Left lung (tissue), 10 donors: Measurements from ENCODE around the gene WDR45. TPM values are rescaled to one million over a fixed set of nuclear protein-coding genes. Genes with fewer than 3 reads are reported as not detected.

Experiments
- ATAC-seq: fragments of 200-7000 bp; cut with Tn5 transposase; one replicate; pipeline ENCODE4 v1.9.1; 2020; ENCODE audit warnings: moderate library complexity
- DNase-seq, 4 donors: peaks; one replicate each; pipeline ENCODE4 v3.0.0-alpha.2; 2013 to 2020
- H3K27ac ChIP-seq, 2 donors: fragments of 200-600 bp; sonication (generic) in 1 of 2; one replicate each; pipeline versions ENCODE4 v1.5.0 to v1.8.0; 2020 to 2021
- H3K27me3 ChIP-seq, 2 donors: fragments of 200-600 bp; sonication (generic) in 1 of 2; one replicate each; pipeline versions ENCODE4 v1.5.0 to v1.8.0; 2020 to 2021
- H3K36me3 ChIP-seq, 2 donors: fragments of 200-600 bp; sonication (generic) in 1 of 2; one replicate each; pipeline versions ENCODE4 v1.5.0 to v1.8.0; 2020 to 2021
- H3K4me1 ChIP-seq, 2 donors: fragments of 200-600 bp; one replicate each; pipeline ENCODE4 v1.8.0; 2021
- H3K4me3 ChIP-seq, 2 donors: fragments of 200-600 bp; sonication (generic) in 1 of 2; one replicate each; pipeline versions ENCODE4 v1.5.0 to v1.8.0; 2020 to 2021; ENCODE audit warnings: mild to moderate bottlenecking in 1 of 2
- H3K9me3 ChIP-seq, 2 donors: fragments of 200-600 bp; sonication (generic) in 1 of 2; one replicate each; pipeline versions ENCODE4 v1.5.0 to v1.8.0; 2020 to 2021
- intact Hi-C, 2 donors: fragments of 100-400 bp; cut with DNase I; formaldehyde crosslinking; loops; one replicate each; pipeline versions ENCODE4 v1.11.2 to v1.14.2; 2022
- polyA plus RNA-seq, 6 donors: library from polyadenylated mRNA; unstranded; fragments of 120-200 nt; gene quantifications; one replicate each; pipeline ENCODE4 v1.2.1, GENCODE V29; 2013; ENCODE audit not compliant: insufficient read length in 6 of 6
- total RNA-seq, 2 donors: library from RNA; stranded (reverse); fragmentation: NEBNext Ultra II Directional; extraction: Animal tissue kit (Norgen Biotek cat#: 25700); gene quantifications; one replicate each; pipeline ENCODE4 v1.2.1, GENCODE V29; 2021
- TF ChIP-seq, protein P1 (sequence below), 2 donors: fragments of 200-600 bp; sonication (generic) in 1 of 2; IDR thresholded peaks; one replicate each; pipeline versions ENCODE4 v1.5.0 to v1.8.0; 2021; ENCODE audit warnings: antibody characterized with exemption in 2 of 2
- donor health status: DM: no; HTN: yes; CAD: no.
- donor health status: DM: no; HTN: no; CAD: no.

Gene WDR45
- total and polyA plus RNA-seq, 8 donors, result 45.8 to 61.5 (median 48.2) TPM

DNA sequence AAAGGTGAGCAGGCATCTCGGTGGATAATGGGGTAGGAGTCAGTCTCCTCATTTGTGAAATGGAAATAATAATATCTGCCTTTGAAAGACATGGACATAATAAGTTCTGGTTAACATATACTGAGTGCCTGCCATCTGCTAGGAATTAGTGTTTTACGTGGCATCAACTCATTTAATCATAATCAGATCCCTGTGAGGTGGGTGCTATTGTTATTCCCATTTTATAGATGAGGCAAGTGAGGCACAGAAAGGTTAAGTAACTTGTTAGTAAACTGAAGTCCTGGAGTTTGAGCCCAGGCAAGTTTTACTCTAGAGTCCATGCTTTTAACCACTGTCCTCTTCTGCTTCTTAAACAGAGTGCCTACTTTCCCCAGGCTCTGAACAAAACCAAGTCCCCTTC, 13.4 kb downstream of the WDR45 start:
- DNase-seq (no peak), ATAC-seq (no peak)
- Histone ChIP-seq H3K27ac (no peak overlapping the region), H3K27me3 (no peaks in the 10 kb centered on the region), H3K4me1 (no peaks in the 10 kb centered on the region), H3K4me3 (no peak overlapping the region), H3K36me3 (peaks cover 0 to 15% of the 10 kb centered on the region in 2 donors), H3K9me3 (no peaks in the 10 kb centered on the region)
- TF ChIP-seq, protein P1, sequence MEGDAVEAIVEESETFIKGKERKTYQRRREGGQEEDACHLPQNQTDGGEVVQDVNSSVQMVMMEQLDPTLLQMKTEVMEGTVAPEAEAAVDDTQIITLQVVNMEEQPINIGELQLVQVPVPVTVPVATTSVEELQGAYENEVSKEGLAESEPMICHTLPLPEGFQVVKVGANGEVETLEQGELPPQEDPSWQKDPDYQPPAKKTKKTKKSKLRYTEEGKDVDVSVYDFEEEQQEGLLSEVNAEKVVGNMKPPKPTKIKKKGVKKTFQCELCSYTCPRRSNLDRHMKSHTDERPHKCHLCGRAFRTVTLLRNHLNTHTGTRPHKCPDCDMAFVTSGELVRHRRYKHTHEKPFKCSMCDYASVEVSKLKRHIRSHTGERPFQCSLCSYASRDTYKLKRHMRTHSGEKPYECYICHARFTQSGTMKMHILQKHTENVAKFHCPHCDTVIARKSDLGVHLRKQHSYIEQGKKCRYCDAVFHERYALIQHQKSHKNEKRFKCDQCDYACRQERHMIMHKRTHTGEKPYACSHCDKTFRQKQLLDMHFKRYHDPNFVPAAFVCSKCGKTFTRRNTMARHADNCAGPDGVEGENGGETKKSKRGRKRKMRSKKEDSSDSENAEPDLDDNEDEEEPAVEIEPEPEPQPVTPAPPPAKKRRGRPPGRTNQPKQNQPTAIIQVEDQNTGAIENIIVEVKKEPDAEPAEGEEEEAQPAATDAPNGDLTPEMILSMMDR (IDR thresholded peaks at IDR 0.05), result no peak
- intact Hi-C loops, result no loop called here

DNA sequence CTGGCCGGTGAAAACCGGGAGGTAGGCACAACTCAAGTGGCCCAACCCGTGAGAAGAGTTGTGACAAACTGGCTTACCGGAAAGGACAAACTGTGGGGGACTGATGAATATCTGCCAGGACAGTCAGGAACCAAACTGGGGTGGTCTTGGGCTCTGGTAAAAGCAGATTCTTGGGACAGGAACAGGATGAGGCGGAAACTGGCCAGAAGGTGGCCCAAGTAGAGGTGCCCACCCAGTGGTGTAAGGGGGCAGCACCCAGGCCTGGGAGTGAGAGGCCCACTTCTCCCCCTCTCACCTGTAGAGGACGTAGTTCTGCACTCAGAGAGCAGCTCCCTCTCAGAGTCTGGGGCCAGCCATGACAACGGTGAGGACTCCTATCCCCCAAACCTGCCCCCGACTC, 15.0 kb downstream of the WDR45 start:
- intact Hi-C loops, result no loop called here
- H3K27me3 ChIP-seq, result no peaks in the 10 kb centered on the region
- TF ChIP-seq, protein P1 (IDR thresholded peaks at IDR 0.05), result no peak

DNA sequence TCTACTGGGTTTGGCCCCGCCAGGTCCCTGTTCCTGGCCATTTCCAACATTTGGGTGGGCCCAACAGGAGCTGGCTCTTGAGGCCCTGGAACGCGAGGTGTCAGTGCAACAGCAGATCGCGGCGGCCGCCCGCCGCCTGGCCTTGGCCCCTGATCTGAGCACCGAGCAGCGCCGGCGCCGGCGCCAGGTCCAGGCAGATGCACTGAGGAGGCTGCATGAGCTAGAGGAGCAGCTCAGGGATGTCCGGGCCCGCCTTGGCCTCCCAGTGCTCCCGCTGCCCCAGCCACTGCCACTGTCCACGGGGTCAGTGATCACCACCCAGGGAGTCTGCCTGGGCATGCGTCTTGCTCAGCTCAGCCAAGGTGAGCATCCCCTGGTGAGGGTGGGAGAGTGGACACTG, 15.4 kb downstream of the WDR45 start:
- H3K4me3 ChIP-seq, result no peak overlapping the region
- peaks cover 0 to 15% of the 10 kb centered on the region in 2 donors for H3K36me3 ChIP-seq
- H3K4me1 ChIP-seq, result no peaks in the 10 kb centered on the region
- no peaks in the 10 kb centered on the region for H3K9me3 ChIP-seq
- no peak for ATAC-seq
- H3K27me3 ChIP-seq, result no peaks in the 10 kb centered on the region
- no peak overlapping the region for H3K27ac ChIP-seq
- intact Hi-C loops, result no loop called here
- TF ChIP-seq, protein P1 (IDR thresholded peaks at IDR 0.05), result no peak
- no peak for DNase-seq

More for the DNA sequence above, 15.0 kb downstream of the WDR45 start:
- no peak for ATAC-seq
- Histone ChIP-seq H3K36me3 (peaks cover 0 to 15% of the 10 kb centered on the region in 2 donors), H3K4me3 (no peak overlapping the region), H3K27ac (no peak overlapping the region), H3K9me3 (no peaks in the 10 kb centered on the region), H3K4me1 (no peaks in the 10 kb centered on the region)
- no peak for DNase-seq

DNA sequence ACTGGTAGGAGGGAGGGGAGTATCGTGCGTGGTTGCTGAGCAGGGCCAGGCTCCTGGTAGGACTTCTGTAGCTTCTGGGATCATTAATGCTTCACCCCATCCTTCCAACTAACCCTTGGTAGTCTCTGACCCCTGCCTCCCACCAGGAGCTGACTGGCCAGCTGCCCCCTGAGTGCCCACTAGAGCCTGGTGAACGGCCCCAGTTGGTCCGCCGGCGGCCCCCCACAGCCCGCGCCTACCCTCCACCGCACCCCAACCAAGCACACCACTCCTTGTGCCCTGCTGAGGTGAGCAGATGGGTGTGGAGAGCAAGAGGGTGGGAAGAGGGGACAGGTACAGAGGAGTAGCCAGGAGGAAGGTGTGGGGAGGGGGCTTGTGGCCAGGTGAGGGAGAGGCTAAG, 16.0 kb downstream of the WDR45 start:
- Histone ChIP-seq H3K4me3 (no peak overlapping the region), H3K27ac (no peak overlapping the region), H3K27me3 (no peaks in the 10 kb centered on the region), H3K36me3 (peaks cover 0 to 15% of the 10 kb centered on the region in 2 donors), H3K9me3 (no peaks in the 10 kb centered on the region), H3K4me1 (no peaks in the 10 kb centered on the region)
- no peak for DNase-seq
- ATAC-seq, result no peak
- TF ChIP-seq, protein P1 (IDR thresholded peaks at IDR 0.05), result no peak
- intact Hi-C loops, result no loop called here

DNA sequence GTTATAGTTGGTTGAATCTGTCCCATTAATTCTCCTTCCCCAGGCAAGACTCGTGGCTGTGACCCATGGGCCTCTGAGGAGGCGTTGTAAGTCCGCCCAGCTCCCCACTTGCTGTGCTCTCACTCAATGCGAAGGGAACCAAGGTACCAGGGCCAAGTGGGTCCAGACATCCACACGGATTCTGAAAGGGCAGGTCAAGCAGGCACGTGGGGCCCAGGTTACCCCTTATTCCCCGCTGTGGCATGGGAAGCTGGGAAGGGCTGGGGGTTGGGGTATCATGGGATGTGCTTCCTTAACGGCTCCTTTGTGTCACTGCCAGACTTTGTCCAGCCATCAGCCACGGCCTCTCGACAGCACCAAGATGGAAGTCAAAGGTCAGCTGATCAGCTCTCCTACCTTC, 17.8 kb downstream of the WDR45 start:
- Histone ChIP-seq H3K36me3 (peaks cover 0 to 9% of the 10 kb centered on the region in 2 donors), H3K4me3 (no peak overlapping the region), H3K9me3 (no peaks in the 10 kb centered on the region), H3K4me1 (no peaks in the 10 kb centered on the region), H3K27ac (no peak overlapping the region), H3K27me3 (no peaks in the 10 kb centered on the region)
- no peak for ATAC-seq
- DNase-seq, result no peak
- intact Hi-C loops, result no loop called here
- TF ChIP-seq, protein P1 (IDR thresholded peaks at IDR 0.05), result no peak
